Stimulated activated CD8-positive, alpha-beta memory T cell treated with anti-CD3 and anti-CD28 coated beads, Interleukin-2, amount 100 ng/mL, for 1 hour (primary cell): ENCODE measurements around the gene SNAP47.

Experiments
- DNase-seq, 2 donors: peaks; one replicate each; pipeline ENCODE4 v3.0.0-alpha.2; 2020; ENCODE audit warnings: low read depth in 2 of 2

The SNAP47 gene

GRCh38 chr1:227731696-227732585 lies 3.3 kb upstream of the SNAP47 start:
- DNase-seq: no peak

GRCh38 chr1:227732586-227733308 lies 2.5 kb upstream of the SNAP47 start:
- no peak for DNase-seq

GRCh38 chr1:227733309-227733705 lies 1.9 kb upstream of the SNAP47 start:
- no peak for DNase-seq

- no peak for DNase-seq
Measured at GRCh38 chr1:227733751-227734545, 1.3 kb upstream of the SNAP47 start.

- no peak for DNase-seq
Measured at GRCh38 chr1:227734546-227734855, 734 bp upstream of the SNAP47 start.

- DNase-seq: no peak
Measured at GRCh38 chr1:227735539-227736285, 477 bp downstream of the SNAP47 start.

- no peak for DNase-seq
Measured at GRCh38 chr1:227736814-227737432, 1.7 kb downstream of the SNAP47 start.

GRCh38 chr1:227738820-227739219 lies 3.6 kb downstream of the SNAP47 start:
- no peak for DNase-seq

- no peak for DNase-seq
Measured at GRCh38 chr1:227739636-227740035, 4.4 kb downstream of the SNAP47 start.

- no peak for DNase-seq
Measured at GRCh38 chr1:227740401-227740960, 5.2 kb downstream of the SNAP47 start.

GRCh38 chr1:227741166-227741870 lies 6.1 kb downstream of the SNAP47 start:
- no peak for DNase-seq

GRCh38 chr1:227742738-227743715 lies 7.8 kb downstream of the SNAP47 start:
- DNase-seq: no peak

GRCh38 chr1:227744668-227745067 lies 9.4 kb downstream of the SNAP47 start:
- DNase-seq: no peak

GRCh38 chr1:227745568-227746265 lies 10.5 kb downstream of the SNAP47 start:
- DNase-seq: no peak

- DNase-seq: no peak
Measured at GRCh38 chr1:227746676-227747075, 11.4 kb downstream of the SNAP47 start.

- DNase-seq: no peak
Measured at GRCh38 chr1:227747382-227747781, 12.1 kb downstream of the SNAP47 start.

- DNase-seq: no peak
Measured at GRCh38 chr1:227747948-227748495, 12.8 kb downstream of the SNAP47 start.
